HG02759 (cell line): ENCODE results near the gene SPSB1.

Experiments used
- ATAC-seq: cut with Tn5 transposase; IDR thresholded peaks from one replicate; pipeline ENCODE4 v1.9.1; 2021; ENCODE audit warnings: mild to moderate bottlenecking, moderate library complexity; ENCODE audit not compliant: unreplicated experiment

Gene SPSB1

DNA sequence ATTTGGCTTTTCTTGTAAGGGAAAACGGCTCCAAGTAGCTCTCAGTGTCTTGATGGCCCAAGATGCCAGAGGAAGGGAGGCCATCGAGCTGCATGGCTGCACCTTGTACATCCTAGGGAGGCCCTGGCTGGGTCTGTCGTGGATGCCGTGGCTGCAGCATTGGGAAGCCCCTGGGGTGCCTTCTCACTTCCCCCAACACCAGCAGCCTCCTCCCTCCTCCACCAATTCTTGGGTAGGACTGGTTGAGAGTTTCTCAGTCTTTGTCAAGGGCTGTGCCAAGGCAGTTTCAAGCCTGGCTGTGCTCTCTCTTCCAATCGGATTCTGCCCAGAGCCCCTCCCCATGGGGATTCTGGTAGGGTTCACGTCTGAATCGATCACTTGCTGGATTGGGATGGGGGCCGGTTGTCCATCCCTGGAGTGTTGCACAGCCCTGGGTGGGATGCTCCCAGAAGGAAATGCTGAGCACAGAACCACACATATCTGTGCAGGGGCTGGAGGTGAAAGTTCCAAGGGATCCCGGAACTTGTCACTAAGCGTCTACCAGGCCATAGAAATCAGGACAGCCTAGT is 14.0 kb upstream of the SPSB1 start:
- no peak for ATAC-seq

DNA sequence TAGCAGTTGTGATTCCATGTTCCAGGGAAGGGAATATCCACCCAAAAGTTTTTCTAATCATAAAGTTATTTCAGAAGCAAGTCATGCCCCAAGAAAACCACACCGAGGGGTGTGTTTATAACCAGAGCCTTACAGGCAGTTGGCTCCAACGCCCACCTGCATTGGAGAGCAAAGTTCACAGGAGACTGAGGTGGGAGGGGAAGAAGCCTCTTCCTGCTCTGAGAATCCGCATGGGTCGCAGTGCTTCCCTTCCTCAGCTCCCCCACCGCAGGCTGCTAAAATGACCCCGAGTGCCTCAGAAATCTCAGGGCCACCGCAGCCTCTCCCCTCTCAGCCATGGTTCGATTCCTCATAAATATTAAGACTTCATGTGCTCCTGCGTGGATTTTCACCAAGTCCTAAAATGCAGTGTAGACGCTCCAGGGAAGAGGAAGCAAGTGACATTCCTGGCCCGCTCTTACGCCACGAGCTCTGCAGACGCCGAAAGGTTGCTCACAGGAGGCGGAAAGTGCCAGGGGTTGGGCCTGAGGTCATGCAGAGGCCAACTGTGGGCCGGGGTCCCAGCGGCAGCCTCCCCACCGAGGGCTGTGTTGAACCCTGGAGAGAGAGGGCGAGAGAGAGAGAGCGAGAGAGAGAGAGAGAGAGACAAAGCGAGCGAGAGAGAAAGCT is 13.4 kb upstream of the SPSB1 start:
- ATAC-seq = no peak

DNA sequence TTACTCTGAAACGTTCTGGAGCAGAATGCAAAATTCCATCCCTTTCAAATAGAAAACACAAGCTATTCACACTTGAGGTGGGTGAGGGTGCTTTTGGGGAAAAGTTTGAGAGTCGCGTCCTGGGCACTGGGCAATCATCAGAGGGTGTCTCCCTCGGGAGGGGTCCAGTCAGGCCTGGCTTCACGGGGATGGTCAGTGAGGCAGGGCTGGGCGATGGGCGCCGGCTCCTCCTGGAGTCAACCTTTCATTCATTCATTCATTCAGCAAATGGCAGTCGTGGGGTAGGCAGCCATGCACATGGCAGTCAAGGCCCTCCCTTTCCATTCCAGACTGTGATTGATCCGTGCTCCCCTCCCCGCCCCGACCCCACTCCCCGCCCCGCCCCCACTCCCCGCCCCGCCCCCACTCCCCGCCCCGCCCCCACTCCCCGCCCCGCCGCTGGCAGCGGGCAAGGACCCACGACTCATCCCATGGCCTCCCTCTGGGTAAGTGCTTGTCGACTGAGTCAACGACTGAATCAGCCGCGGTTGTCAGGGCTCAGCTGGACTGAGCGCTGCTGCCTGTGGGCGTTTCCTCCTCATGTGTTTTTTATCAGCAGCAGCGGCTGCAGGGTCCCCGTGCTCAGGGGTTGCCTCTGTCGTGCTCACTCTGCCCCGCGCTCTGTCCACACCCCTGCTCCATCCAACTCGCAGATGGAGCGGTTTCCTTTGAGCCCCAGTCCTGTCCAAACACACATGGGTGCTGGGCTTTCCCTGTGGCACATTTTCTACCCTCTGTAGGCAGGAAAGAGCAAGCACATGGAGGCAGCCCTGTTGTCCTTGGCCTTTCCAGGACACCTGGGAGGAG is 12.5 kb upstream of the SPSB1 start:
- ATAC-seq = no peak

GRCh38 chr1:9281071-9281827 is 11.4 kb upstream of the SPSB1 start:
- no peak for ATAC-seq

- ATAC-seq = no peak
These were observed 10.6 kb upstream of the SPSB1 start for GRCh38 chr1:9281908-9282695.

DNA sequence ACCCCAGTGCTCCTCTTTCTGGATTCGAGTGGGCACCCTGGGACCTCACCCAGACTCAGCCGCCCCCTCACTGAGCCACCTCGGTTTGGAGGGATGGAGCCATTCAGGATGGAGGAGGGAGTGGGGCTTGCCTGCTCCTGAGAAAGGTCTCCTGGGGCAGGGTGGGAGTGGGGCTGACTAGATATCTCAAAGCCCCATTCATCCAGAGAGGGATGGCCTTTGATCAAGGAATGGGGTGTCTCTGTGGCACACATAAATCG is 10.1 kb upstream of the SPSB1 start:
- no peak for ATAC-seq

DNA sequence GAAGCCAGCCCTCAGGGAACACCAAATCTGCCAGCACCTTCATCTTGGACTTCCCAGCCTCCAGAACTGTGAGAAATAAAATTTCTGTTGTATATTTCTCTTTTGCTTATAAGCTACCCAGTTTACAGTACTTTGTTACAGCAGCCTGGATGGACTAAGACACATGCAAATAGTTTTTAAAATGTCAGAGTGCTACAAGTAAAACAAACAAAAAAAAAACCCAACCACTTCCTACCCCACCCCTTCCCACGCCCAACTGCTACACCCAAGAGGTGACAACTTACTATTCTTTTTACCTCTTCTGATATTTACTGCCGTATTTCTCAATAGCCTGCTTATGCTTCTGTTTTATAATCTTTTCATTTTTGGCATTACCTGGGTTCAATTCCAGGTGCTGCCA is 8.6 kb upstream of the SPSB1 start:
- no peak for ATAC-seq

DNA sequence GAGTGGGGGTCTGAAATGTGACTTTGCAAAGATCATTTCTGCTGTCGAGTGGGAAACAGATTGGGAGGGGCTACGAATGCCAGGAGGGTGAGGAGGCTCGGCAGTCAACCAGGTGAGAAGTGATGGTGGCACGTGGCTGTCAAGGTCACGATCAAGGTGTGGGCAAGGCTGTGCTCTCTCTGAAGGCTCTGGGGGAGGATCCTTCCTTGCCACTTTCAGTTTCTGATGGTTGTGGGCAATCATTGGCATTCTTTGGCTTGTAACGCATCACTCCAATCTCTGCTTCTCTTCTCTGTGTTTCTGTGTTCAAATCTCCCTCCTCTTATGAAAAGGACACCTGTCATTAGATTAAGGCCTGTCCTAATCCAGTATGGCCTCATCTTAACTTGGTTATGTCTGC is 6.1 kb upstream of the SPSB1 start:
- no peak for ATAC-seq

- no peak for ATAC-seq
These were observed 3.6 kb upstream of the SPSB1 start for GRCh38 chr1:9289090-9289534.

DNA sequence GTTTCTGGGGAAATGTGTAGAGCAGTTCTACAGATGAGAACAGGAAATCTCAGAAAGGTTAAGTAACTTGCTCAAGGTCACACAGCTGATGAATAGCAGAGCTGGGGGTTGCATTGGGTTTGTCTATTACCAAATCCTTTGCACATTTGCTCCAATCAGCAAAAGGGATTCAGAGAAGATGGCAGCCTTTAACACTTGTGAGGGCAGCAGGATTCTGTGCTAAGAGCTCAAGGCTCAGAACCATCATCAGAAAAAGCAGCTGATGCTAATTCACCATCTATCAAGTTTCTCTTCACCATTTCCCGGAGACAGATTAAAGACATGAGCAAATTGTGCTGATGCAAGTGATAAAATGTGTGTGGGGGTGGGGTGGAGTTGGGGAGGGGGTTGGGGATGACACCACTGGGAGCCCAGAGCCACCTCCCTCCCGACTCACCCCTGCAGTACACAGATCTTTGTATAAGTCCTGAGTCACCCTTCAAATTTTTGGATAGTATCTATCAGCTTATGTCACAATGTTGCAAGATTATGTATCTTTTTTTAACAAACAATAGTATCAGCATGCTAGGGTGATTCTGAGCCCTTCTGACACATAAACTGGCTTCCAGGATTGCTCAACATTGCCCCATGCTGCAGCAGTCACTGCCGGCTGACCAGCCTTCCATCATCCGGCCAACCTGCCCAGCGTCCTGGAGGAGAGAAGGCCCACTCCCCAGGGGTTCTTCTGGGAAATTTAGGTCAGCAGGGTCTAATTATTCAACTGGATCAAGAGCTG is 2.8 kb upstream of the SPSB1 start:
- no peak for ATAC-seq

DNA sequence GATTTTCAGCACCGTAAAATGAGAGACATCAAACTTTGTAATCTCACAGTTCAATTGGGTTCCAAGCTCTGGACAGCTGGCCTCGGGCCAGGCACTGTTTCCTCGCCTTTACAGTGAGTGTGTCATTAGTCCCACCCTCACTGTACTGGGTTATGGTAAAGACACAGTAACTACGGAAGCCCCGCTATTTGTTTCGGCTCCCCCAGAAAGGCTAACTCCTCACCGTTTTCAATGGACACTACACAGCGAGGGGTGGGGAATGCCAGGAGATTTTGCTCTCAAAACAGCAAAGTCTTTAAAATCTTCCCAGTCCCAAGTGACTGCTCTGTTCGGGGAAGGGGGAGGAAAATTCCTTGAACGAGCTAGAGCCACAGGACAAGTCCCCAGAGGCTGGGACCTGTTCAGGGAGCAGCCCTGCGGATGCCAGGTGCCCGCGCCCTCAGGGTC is 757 bp upstream of the SPSB1 start:
- no peak for ATAC-seq

GRCh38 chr1:9293241-9293532 is 493 bp downstream of the SPSB1 start:
- no peak for ATAC-seq

DNA sequence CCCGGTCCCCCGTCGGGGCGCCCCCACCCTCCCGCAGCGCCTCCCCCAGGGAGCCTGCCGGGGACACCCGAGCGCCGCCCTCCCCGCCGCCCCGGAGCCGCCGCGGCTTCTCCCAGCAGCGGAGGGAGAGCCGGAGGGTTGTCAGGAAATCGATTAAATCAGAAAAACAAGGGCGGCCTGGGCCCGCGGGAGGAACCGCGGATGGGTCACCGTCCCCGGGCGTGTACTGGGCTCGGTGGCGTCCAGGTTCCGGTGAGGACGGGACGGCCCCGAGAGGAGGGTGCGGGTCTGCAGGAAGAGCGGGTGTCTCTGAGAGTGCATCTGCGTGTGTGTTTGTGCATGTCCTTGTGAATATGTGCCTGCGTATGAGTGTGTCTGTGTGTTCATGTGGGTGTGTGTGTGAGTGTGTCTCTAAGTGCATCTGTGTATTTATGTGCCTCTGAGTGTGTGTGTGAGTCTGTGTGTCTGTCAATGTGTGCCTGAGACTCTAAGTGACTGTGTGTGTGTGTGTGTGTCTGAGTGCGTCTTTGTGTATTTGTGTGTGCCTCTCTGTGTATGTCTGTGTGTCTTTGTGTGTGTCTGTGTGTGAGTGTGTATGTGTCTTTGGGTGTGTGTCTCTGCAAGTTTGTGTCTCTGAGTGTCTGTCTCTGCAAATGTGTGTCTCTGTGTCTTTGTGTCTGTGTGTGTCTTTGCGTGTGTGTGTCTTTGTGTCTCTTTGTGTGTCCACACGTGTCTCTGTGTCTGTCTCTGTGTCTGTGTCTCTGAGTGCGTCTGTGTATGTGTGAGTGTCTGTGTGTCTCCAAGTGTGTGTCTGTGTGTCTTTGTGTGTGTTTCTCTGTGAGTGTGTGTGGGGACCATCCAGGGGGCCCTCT is 1.1 kb downstream of the SPSB1 start:
- ATAC-seq = no peak

DNA sequence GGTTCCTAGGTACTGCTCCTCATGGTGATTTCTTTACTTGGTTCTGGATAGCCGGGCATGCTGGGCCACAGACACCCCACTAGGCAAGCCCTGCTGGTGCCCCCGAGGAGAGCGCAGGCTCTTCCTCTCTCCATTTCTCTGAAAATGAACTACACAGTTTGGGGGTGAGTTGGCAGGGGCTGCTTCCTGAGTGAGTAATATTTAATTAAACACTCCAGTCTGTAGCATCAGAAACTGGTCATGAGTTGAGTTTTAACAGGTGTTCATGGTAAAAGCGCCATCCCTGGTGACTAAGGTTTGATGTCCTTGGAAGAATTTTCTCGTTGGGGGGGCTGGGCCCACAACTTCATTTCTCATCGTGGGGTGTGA is 1.7 kb downstream of the SPSB1 start:
- no peak for ATAC-seq

DNA sequence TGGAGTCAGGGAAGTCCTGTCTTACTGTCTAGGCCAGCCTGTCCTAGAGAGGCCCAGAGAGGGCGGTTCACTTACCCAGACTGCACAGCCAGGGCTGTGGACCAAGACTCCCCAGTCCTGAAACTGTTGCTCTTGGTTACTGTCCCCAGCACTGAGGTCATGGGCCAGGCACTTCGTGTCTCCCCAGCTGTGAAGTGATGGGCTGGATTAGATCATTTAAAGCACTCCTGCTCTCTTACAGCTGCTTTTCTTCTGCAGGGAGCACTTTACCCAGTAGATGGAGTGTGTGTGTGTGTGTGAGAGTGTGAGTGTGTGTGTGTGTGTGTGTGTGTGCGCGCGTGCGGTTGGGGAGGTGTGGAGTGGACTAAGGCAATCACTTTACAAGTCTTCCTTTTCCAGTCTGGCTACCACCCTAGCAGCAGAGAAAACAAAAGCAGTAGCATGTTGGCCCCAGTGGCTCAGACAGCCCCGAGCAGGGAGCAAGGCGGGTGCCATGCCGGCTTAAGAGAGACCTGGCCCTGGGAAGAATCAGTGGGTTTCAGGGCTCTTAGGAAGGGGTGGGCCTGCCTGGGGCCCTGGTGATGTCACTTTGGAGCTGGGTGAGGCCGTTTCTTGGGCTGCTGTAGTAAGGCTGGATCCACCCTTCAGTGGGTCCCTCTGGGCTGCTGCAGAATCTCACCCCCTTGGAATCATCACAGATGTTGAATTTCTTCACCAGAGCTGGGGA is 2.4 kb downstream of the SPSB1 start:
- ATAC-seq = no peak

GRCh38 chr1:9295884-9296283 is 3.2 kb downstream of the SPSB1 start:
- ATAC-seq = no peak

DNA sequence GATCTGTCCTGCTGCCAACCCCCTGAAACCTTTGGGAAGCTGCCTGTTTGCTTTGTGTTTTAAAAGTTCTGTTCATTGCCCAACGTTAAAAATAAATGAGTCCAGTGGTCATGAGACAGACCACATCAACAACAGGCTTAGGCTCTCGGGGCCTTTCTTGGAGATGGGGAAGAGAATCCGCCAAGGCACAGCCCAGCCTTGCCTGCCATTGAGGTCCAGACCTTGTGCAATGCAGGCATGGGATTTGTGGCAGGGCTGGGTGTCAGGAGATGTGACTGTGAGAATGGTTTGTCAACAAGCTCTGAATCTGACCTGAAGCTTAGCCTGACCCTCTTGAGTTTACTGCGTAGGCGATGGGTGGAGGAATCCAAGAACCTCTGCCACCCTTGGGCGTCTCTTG is 4.2 kb downstream of the SPSB1 start:
- ATAC-seq = no peak

GRCh38 chr1:9297831-9298230 is 5.1 kb downstream of the SPSB1 start:
- ATAC-seq = no peak

DNA sequence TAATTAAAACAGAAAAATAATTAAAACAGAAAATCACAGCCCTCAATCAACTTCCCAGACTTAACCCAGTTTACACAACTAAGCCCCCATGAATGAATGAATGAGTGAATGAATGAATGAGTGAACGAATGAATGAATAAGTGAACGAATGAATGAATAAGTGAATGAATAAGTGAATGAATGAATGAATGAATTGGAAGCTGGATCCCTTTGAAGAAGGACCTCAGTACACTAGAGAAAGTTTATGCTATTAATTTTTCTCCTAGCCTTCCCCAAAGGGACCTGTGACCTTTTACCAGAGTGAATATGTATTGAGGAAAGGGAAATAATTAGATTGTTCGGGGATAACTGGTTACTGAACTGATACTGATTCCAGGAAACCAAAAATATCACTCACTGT is 5.6 kb downstream of the SPSB1 start:
- ATAC-seq = no peak
